ENCODE data around the gene DUSP22.

GRCh38 chr6:287489-287860, 4.8 kb upstream of the DUSP22 start:
- TF ChIP-seq CTCF (IDR thresholded peaks at IDR 0.05) (no peak), POLR2AphosphoS5 (IDR thresholded peaks at IDR 0.05; ENCODE audit: low read depth, low read length) (no peak), TCF7L2 (IDR thresholded peaks at IDR 0.05; ENCODE audit: low read depth, low read length) (no peak), REST (IDR thresholded peaks at IDR 0.05; ENCODE audit: insufficient read depth in 1 of 2, low read depth in 2 of 2, low read length in 1 of 2) (no peak), SIN3A (IDR thresholded peaks at IDR 0.05; ENCODE audit: borderline replicate concordance, insufficient read depth, low read depth, low read length) (no peak)
